Gastrocnemius medialis (tissue), 4 donors: ENCODE results near the gene ZCWPW1. TPM values are rescaled to one million over a fixed set of nuclear protein-coding genes. Genes with fewer than 3 reads are reported as not detected.

Source experiments
- ATAC-seq, 2 donors: fragments of 150-250 bp; one replicate each; pipeline ENCODE4 v1.9.1; 2016
- DNase-seq, 2 donors: peaks; one replicate each; pipeline ENCODE4 v3.0.0-alpha.2; 2019
- H3K27ac ChIP-seq, 4 donors: fragments of 200-600 bp; sonication (generic); 1 replicate in 1 of 4; 2 replicates in 3 of 4; pipeline ENCODE4 v1.5.1; 2016 to 2018; ENCODE audit warnings: mild to moderate bottlenecking in 2 of 4, moderate library complexity in 1 of 4
- H3K27me3 ChIP-seq, 3 donors: fragments of 200-600 bp; sonication (generic) in 2 of 3; 1 replicate in 1 of 3; 2 replicates in 2 of 3; pipeline versions ENCODE4 v1.5.1 to v1.6.0; 2016 to 2019; ENCODE audit warnings: mild to moderate bottlenecking in 1 of 3, moderate library complexity in 1 of 3
- H3K36me3 ChIP-seq, 2 donors: fragments of 200-600 bp; sonication (generic) in 1 of 2; one replicate each; pipeline ENCODE4 v1.5.1; 2017 to 2018
- H3K4me1 ChIP-seq, 2 donors: fragments of 200-600 bp; sonication (generic) in 1 of 2; one replicate each; pipeline ENCODE4 v1.5.1; 2016 to 2017; ENCODE audit warnings: mild to moderate bottlenecking in 2 of 2
- H3K4me3 ChIP-seq, 4 donors: fragments of 200-600 bp; sonication (generic) in 3 of 4; 1 replicate in 1 of 4; 2 replicates in 3 of 4; pipeline ENCODE4 v1.5.1; 2016 to 2019; ENCODE audit warnings: mild to moderate bottlenecking in 2 of 4
- H3K9me3 ChIP-seq, 3 donors: fragments of 200-600 bp; sonication (generic) in 2 of 3; 1 replicate in 1 of 3; 2 replicates in 2 of 3; pipeline ENCODE4 v1.5.1; 2016 to 2019
- CTCF ChIP-seq, 5 experiments: fragments of 450-650 bp in 3 of 5; fragments of 200-600 bp in 2 of 5; sonication (generic) in 2 of 5; IDR thresholded peaks in 4 of 5; conservative IDR thresholded peaks in 1 of 5; 1 replicate in 4 of 5; 2 replicates in 1 of 5; pipeline ENCODE4 v1.5.1; 2016 to 2019; ENCODE audit warnings: antibody characterized with exemption in 5 of 5, mild to moderate bottlenecking in 3 of 5, moderate library complexity in 3 of 5
- POLR2A ChIP-seq, 2 donors: fragments of 450-650 bp; IDR thresholded peaks; one replicate each; pipeline ENCODE4 v1.6.1; 2017; ENCODE audit warnings: antibody characterized with exemption in 2 of 2, mild to moderate bottlenecking in 2 of 2, moderate library complexity in 2 of 2
- in situ Hi-C, 4 donors: fragments of 200-750 bp; cut with MboI; loops; one replicate each; pipeline versions ENCODE4 v1.15.0 to v1.8.0; 2017; ENCODE audit warnings: low sequenced_read_pairs in 4 of 4
- intact Hi-C: fragments of 100-400 bp; cut with DNase I; formaldehyde crosslinking; loops from one replicate; pipeline ENCODE4 v1.15.1; 2023; ENCODE audit warnings: low total_unique reads
- total RNA-seq, 4 donors: library from RNA; depleted of rRNA; stranded (reverse); fragments of >200 nt; gene quantifications; one replicate each; pipeline versions ENCODE4 v1.1.0 to v1.2.3, GENCODE V29; 2016

The ZCWPW1 gene
- total RNA-seq, 4 donors from 2014 or later = 1.6 to 8.5 (median 2.7) TPM

GRCh38 chr7:100407285-100408180 is 21.0 kb downstream of the ZCWPW1 start:
- no peaks in the 10 kb centered on the region for H3K9me3 ChIP-seq
- ATAC-seq (peak; percentile 72 to 78), DNase-seq (no peak)
- H3K4me1 ChIP-seq = no peaks in the 10 kb centered on the region
- H3K27ac ChIP-seq = no peak overlapping the region
- in situ Hi-C loops (no loop called here), intact Hi-C loops (no loop called here)
- no peak overlapping the region for H3K4me3 ChIP-seq
- TF ChIP-seq POLR2A (IDR thresholded peaks at IDR 0.05) = no peak
- TF ChIP-seq CTCF (IDR thresholded peaks at IDR 0.05 in 4 of 5, conservative IDR thresholded peaks at IDR 0.05 in 1 of 5) = peak; percentile 20 to 43 (median 29)
- H3K27me3 ChIP-seq = no peaks in the 10 kb centered on the region
- H3K36me3 ChIP-seq = no peaks in the 10 kb centered on the region

- H3K27ac ChIP-seq = no peak overlapping the region
- no peaks in the 10 kb centered on the region for H3K9me3 ChIP-seq
- DNase-seq (no peak), ATAC-seq (no peak)
- no peak overlapping the region for H3K4me3 ChIP-seq
- no peaks in the 10 kb centered on the region for H3K4me1 ChIP-seq
- intact Hi-C loops = no loop called here
- H3K36me3 ChIP-seq = no peaks in the 10 kb centered on the region
- in situ Hi-C loops = no loop called here
- no peak for TF ChIP-seq CTCF (IDR thresholded peaks at IDR 0.05 in 4 of 5, conservative IDR thresholded peaks at IDR 0.05 in 1 of 5)
- TF ChIP-seq POLR2A (IDR thresholded peaks at IDR 0.05) = no peak
- H3K27me3 ChIP-seq = no peaks in the 10 kb centered on the region
Measured at GRCh38 chr7:100406767-100407166, 21.7 kb downstream of the ZCWPW1 start.

- in situ Hi-C loops = no loop called here
- no peak for TF ChIP-seq POLR2A (IDR thresholded peaks at IDR 0.05)
- no peak for TF ChIP-seq CTCF (IDR thresholded peaks at IDR 0.05 in 4 of 5, conservative IDR thresholded peaks at IDR 0.05 in 1 of 5)
- intact Hi-C loops = no loop called here
Measured at GRCh38 chr7:100402241-100402640, 26.3 kb downstream of the ZCWPW1 start.

GRCh38 chr7:100401811-100402210 is 26.7 kb downstream of the ZCWPW1 start:
- Histone ChIP-seq H3K27me3 (no peaks in the 10 kb centered on the region), H3K4me3 (no peak overlapping the region), H3K36me3 (no peaks in the 10 kb centered on the region), H3K4me1 (no peaks in the 10 kb centered on the region), H3K27ac (no peak overlapping the region), H3K9me3 (no peaks in the 10 kb centered on the region)
- in situ Hi-C loops (no loop called here), intact Hi-C loops (no loop called here)
- no peak for TF ChIP-seq CTCF (IDR thresholded peaks at IDR 0.05 in 4 of 5, conservative IDR thresholded peaks at IDR 0.05 in 1 of 5)
- no peak for TF ChIP-seq POLR2A (IDR thresholded peaks at IDR 0.05)
- no peak for DNase-seq
- ATAC-seq = no peak

More at GRCh38 chr7:100402241-100402640, 26.3 kb downstream of the ZCWPW1 start:
- Histone ChIP-seq H3K27me3 (no peaks in the 10 kb centered on the region), H3K4me3 (no peak overlapping the region), H3K4me1 (no peaks in the 10 kb centered on the region), H3K9me3 (no peaks in the 10 kb centered on the region), H3K36me3 (no peaks in the 10 kb centered on the region), H3K27ac (no peak overlapping the region)
- no peak for DNase-seq
- ATAC-seq = no peak
